K562 treated with DMSO at 1 percent for 4 hours (cell line): ENCODE data around the gene IFT27. TPM values are rescaled to one million over a fixed set of nuclear protein-coding genes. Genes with fewer than 3 reads are reported as not detected.

Source experiments
- total RNA-seq: library from RNA; unstranded; fragments of 300-600 nt; gene quantifications from 2 replicates; pipeline ENCODE4 v1.2.3, GENCODE V29; 2022; ENCODE audit not compliant: insufficient read depth

Gene IFT27, protein sequence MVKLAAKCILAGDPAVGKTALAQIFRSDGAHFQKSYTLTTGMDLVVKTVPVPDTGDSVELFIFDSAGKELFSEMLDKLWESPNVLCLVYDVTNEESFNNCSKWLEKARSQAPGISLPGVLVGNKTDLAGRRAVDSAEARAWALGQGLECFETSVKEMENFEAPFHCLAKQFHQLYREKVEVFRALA
- 2.6 and 2.7 TPM in 2 replicates for total RNA-seq

DNA sequence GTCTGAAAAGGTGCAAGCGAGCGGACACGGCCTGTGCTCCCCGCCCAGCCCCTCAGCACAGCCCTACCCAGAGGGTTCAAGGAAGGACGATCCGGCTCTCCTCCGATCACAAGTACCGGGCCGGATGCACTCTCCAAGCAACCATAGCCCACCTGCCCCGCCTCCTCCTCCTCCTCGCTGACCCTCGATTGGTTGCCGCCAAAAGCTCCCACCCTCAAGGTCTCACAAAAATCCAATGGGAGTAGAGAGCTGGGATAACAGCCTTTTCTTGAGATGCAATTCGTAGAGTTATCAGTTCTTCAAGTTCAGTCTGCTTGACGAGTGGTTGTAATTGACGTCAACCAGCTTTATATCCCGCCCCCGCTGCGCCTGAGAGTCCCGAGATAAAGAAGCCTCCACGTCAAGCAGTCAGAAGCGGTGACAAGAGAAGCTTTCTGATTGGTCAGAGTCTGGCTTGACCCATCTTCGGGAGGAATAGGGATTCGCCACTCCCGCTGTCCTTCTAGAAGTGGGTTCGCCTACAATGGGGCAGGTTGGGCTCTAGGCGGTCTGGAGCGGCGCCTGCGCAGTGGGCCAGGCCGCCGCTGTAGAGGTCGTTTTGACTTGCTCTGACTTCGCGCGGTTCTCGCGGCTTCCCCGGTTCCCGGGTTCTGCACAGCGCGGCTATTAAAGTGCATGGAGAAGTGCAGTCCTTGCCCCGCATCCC, at the start of gene IFT27:
IFT27 (minus strand) TSS at position 156 of the 706 bp plus-strand sequence. CDS start 412 bp downstream, outside the sequence.

DNA sequence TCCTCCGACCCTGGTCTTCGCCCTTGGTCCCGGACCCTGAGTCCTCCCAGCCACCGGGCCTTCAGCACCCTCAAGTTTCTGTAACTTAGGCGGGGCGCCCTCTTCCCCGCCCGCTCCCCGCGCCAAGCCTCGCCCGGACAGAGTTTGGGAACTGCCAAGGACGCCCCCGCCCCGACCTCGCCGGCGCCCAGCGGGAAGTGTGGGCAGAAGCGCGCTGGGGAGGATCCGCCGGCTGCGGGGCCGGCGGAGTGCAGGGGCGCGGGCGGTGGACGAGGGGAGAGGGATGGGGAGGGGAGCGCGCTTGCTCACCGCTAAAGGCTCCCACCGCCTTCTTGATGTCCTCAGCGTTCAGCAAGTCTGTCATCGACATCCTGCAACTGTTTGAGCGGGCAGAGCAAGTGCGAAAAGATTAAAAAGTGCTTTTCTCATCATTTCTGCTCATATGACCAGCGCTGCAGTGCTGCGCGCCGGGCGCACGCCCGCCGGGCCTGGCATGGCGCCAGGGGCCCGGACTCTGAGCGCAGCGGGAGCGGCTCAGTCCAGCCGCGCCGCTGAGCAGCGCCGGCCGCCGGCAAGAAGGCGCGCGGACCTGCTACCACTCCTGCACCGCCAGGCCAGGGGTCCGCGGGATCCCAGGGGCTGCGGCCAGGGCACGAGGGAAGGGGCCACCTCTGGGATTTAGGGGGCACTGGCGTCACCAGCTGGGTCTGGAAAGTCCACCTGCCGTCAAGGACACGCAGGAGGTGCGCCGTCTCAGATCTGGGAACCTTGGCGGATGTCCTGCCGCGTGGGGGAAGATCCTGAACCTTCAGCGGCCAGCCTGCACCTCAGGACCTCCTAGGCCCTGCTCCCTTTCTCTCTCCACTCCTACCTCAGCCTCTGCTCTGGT, 41.0 kb upstream of the IFT27 start, which contains the start of gene PVALB:
PVALB (minus strand) TSS at position 400 of the 889 bp plus-strand sequence; CDS start at position 370, 30 bp downstream.

Other genes starting within 250 kb of the IFT27 start
- 307 and 310 TPM in 2 replicates for gene EIF3D, start 247.0 kb downstream of the IFT27 start, total RNA-seq
- not detected in 2 replicates for gene CACNG2, start 72.4 kb downstream of the IFT27 start, total RNA-seq
- not detected in 2 replicates for gene PVALB, start 40.9 kb upstream of the IFT27 start, total RNA-seq
- 2.8 and 4.9 TPM in 2 replicates for gene NCF4, start 84.9 kb upstream of the IFT27 start, total RNA-seq
- 0.50 and 1.9 TPM in 2 replicates for gene CSF2RB, start 137.5 kb upstream of the IFT27 start, total RNA-seq
- gene TST, start 243.3 kb upstream of the IFT27 start, total RNA-seq, result 40.7 and 53.3 TPM in 2 replicates
- gene MPST, start 243.6 kb upstream of the IFT27 start, total RNA-seq, result 144 and 150 TPM in 2 replicates